Measurements from ENCODE around the gene KLRD1.
"Not testable (repeated sequence)": the region's sequence is repeated elsewhere in the genome, so short reads cannot be mapped to it uniquely, and the experiment has no call there.

Gene KLRD1, protein sequence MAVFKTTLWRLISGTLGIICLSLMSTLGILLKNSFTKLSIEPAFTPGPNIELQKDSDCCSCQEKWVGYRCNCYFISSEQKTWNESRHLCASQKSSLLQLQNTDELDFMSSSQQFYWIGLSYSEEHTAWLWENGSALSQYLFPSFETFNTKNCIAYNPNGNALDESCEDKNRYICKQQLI

DNA sequence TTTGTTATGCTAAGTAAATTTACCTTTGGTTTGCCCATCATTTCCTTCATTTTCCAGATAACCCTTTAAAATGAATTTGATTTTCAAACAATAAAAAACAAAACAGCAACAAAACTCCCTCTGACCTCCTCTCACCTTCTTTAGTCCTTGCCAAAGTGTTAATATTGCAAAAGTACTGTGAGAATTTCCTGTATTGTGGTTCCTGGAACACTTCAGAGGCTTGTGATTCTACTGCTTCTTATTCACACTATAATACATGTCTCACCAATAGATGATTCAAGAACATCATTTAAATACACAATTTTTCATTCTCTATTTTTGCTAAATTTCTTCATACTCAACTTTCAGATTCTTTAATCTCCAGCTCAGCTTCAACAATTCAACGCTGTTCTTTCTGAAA is at the start of gene KLRD1:
Gene KLRD1, plus strand, starts transcription at position 241 of the 400 bp plus-strand sequence. CDS start 208 bp downstream, outside the sequence.
- DNase-seq = no peak

DNA sequence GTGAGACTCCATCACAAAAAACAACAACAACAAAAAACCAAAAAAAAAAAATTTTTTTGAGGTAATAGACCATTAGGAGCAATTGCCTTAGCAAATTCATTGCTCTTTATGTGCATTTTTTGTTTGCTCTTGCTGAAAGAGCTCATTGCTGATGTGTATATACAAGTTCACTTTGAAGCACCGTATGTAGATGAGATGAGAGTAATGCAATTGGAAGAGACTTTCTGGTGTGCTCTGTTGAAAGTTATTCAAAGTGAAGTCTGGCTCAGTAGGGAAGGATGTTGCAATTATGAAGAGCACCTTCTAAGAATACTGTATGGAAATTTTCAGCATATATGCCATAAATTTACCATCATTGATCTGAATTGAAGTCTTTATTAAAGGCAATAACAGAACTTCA is 46.7 kb upstream of the KLRD1 start:
- no peak for DNase-seq

DNA sequence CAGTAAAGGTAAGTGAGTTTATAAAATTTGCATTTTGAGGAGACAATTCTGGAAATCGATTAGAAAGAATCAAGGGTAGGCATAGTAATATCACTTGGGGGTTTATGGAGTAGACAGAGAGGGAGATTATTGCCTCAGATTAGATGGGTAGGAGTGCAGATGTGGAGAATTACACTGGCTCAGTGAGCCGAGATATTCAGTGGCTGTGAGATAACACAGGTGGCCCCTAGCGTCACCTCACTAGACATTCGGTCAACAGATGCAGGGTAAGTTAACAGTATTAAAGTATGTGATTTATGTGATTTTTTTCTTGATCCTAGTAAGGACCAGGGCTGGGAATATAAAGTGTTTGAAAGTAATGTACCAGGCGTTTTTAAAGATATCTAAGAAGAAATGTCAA is 39.6 kb upstream of the KLRD1 start:
- no peak for DNase-seq

DNA sequence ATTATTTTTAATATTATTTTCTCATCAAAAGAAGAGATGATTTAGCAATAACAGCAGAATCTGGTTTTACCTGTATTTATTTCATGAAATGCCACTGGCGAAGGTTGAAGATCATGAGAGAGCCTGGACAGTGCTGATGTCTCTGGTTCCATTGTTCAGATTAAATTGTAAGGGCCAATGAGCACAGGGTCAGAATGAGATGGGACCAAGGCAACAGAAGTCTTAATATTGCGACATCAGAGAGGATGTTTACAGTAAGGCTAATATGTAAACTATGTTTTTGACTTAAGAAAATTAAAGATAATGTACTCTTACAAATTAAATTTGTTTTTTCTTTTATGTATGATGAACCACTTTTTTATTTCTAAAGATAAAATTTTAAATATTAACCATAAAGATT is 35.2 kb upstream of the KLRD1 start:
- DNase-seq = no peak

DNA sequence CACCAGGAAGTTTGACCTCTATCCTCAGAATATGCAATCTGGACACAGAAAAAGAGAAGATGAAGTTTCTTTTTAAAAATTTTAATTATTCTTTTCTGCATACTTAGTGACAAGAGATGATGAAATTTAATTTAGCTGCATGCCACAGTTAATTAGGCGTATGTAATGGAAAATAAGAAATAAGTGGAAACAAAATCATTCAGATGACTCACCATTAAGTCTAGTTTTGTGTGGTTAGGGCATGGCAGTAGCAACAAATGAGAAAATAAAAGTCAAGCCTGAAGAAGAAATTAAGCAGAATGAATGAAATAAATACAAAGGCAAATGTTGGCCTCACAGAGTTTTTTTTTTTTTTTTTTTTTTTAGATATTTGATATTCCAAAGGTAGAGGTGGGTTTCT is 30.9 kb upstream of the KLRD1 start:
- no peak for DNase-seq

DNA sequence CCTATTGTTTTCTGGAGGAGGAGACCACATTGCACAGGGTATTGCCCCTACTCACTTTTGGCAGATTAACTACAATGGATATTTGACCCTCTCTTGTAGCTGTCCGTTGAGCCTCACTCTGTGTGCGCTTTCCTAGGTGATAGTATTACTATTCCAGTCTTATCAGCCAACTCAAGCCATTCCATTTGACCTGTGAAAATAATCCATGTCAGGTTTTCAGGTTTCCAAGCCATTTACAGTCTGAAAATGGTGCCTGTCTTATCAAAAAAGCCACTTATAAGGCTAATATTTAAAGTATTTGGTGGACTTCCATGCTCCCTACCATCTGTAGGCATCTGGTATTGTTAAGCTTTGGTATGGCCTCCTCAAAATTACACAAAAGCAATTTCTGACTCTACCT is 29.6 kb upstream of the KLRD1 start:
- no peak for DNase-seq

DNA sequence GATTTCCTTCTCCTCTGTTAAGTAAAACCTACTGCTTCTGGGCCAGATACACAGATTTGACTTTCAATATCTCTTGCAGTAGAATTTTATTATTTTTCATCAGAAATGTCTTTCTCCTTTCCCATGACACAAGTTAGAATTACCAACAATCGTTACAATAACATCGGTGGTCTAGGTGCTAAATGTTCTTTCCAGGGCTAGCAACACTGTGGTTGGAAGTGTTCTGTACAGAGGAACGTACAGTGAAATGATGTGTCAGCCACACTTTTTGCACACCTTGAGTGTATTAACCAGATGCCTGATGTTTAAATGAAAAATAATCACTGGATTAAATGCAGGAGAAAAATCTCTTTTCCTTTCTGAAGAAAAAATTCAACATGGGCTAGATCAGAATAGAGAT is 27.7 kb upstream of the KLRD1 start:
- DNase-seq = no peak

DNA sequence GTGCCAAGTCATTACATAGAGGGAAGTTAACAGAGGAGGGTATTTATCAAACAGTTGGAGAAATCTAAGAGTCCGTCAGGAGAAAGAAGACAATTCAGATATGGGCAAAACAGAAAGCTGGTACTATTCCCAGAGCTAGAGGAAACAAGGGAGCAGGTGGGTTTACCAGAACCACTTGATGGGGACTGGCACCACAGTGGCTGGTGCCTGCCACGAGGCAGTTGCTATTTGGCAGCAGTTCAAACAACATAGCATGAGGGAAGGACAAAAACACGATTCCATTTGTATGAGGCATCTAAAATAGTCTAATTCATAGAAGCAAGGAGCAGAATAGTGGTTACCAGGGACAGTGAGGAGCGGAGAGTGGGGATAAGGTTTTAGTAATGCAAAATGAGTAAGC is 24.6 kb upstream of the KLRD1 start:
- DNase-seq = no peak

DNA sequence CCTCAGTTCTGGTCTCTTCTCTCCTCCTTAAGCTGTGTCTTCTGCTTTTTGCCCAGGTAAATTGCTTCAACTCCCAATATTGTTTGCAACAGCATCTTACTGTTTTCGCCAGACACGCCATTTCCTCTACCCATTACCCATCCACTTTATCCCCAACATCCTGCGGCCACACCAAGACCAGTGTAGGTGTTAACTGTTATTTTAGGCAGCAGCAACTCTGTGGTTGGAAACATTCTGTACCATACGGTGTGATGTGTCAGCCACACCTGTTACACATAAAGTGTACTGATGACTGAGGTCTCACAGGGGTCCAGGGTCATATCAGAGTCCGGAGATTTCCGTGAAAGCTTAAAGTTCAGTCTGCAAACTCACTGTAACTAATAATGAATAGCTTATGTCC is 21.8 kb upstream of the KLRD1 start:
- DNase-seq = no peak

DNA sequence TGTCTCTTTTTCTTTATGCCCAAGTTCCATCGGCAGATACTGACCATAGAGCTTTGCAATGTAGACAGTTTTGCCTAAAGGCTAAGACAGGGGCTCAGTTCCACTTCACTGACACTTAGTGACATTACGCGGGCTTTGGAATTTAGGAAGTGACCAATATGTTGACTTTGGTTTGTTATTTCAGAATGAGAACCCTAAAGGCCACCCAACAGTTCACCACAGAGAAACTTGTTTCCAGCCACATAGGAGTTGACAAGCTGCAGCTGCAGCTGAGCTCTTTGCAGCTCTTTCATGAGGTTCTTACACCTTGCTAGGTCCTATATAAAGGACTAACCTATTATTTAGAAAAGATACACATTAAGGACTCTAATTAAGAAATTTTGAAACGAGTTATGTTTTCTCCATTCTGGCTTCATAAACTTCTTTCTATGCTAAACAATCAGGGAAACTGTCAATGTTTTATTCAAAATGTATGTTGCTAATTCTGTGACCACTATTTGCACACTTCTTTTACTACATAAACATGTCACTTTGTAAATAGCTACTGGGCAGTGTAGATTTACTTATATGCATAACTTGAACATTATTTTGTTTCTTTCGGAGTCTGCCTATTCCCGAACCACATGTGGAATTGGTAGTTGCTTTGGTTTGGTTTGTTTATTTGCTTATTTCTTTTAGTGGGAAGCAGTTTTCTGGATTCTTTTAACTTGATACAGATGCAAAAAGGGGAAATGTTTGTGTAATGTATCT is 18.5 kb upstream of the KLRD1 start:
- DNase-seq = no peak

DNA sequence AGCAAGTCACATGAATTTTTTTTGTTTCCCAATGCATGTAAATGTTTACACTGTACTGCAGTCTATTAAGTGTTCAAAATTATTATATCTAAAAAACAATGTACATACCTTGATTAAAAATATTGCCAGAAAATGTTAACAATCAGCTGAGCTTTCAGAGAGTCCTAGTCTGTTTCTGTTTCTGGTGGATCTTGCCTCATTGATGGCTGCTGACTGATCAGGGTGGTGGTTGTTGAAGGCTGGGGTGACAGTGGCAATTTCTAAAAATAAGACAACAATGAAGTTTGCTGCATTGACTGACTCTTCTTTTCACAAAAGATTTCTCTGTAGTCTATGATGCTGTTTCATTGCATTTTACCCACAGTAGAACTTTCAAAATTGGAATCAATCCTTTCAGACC is 16.6 kb upstream of the KLRD1 start:
- no peak for DNase-seq

DNA sequence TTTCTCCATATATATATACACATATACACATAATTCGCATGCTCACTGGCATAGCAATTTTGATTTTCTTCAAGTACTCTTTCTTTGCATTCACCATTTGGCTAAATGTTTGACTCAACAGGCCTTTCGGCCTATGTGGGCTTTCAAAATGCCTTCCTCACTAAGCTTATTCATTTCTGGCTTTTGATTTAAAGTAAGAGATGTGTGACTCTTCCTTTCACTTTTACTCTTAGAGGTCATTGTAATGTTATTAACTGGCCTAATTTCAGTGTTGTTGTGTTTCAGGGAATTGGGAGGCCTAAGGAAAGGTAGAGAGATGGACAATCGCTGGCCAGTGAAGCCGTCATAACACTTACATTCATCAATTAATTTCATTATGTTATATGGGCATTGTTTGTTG is 14.5 kb upstream of the KLRD1 start:
- DNase-seq = no peak

DNA sequence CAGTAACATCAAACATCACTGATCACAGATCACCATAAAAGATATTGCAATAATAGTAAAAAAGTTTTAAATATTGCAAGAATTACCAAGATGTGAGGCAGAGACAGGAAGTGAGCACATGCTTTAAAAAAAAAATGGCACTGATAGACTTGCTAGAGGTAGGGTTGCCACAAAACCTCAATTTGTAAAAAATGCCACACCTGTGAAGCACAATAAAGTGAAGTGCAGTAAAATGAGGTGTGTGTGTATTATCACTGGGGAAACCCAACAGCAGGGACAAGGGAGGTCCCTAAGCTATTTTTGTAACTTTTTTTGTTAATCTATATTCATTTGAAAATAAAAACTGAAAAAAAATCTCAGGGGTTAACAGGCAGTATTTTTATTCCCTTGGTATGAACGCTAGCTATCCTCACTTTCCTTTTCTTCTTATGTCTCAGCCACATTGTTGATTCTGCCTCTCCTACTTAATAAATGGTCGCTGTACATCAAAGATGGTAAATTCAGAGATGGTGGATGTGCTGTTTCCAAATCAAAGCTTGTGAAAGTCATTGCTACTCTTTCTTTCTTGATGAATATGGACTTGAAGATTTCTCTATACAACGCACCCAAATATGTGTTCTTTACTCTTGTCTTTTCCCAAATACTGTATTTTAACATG is 14.0 kb upstream of the KLRD1 start:
- DNase-seq = no peak

DNA sequence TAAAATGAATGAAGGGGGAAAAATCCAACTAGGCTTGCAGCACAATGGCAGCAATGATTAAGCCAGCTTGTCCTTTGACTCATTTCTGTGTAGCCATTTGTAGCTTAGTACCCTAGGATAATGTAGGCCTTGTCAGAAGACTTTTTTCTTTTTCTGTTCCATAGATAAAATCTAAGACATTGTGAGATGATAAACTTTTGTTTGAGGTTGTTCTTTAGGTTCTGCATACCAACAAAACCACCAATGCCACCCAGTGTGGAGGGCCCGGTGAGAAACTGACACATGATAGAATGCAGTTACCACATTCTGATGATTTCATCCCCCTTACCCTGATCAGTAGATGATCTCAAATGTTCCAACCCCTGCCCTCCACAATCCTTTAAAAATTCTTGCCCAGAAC is 6.6 kb upstream of the KLRD1 start:
- no peak for DNase-seq

DNA sequence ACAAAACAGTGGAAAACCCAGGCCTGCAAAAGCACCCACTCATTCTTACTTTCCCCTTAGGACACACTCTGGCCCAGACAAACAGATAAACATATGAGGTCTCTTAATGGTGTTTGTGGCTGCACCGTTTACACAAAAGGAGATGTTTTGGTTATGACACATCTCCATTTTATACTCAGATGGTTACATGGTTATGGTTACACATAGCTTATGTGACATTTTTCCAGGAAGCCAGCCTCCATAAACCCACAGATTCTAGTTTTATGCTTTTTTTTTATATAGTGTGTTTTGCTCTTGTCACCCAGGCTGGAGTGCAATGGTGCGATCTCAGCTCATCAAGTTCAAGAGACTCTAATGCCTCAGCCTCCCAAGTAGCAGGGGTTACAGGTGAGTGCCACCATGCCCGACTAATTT is 3.5 kb upstream of the KLRD1 start:
- no peak for DNase-seq

DNA sequence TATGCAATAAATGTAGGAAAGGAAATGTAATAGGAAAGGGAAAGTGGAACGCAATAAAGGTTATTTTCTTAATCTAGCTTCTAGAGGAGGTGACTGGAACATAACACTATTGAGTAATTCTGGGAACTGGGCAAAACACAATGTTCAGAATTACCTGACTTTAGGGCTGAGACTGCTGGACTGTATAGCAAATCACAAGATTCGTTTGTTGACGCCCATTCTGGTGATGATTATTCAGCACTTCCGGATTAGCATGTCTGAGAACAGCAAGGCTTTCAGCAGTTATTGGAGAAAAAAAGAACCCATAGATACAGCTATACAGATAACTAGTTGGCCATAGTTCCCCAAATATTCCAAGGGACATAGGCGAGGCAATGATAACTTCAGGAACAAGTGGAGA is 2.3 kb upstream of the KLRD1 start:
- no peak for DNase-seq

DNA sequence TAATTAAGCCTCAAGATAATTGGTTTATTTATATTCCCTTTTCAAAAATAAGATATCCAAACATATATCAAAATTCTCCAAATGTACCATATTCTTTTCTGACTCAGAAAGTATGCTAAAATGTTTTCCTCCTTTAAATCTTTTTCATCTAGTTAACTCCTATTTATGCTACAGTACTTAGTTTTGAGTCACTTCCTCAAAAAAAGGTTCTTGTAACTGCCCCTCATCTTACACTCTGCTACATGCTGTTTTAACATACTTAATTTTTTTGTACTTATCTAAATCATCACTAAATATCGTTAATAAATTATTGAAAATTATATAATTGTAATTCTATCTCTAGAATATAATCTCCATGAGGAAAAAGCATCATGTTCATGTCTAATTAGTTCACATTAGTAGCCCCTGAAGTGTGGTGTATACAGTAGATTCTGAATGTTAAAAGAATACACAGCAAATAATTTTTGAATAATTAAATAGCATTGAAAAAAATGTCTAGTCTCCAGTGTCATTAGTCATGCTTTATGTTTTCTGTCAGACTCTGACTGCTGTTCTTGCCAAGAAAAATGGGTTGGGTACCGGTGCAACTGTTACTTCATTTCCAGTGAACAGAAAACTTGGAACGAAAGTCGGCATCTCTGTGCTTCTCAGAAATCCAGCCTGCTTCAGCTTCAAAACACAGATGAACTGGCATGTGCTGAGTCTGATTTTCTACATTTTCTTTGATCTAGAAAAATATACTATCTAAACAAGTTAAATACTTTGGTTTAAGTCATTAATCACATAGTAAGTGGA is 3.5 kb downstream of the KLRD1 start:
- no peak for DNase-seq

DNA sequence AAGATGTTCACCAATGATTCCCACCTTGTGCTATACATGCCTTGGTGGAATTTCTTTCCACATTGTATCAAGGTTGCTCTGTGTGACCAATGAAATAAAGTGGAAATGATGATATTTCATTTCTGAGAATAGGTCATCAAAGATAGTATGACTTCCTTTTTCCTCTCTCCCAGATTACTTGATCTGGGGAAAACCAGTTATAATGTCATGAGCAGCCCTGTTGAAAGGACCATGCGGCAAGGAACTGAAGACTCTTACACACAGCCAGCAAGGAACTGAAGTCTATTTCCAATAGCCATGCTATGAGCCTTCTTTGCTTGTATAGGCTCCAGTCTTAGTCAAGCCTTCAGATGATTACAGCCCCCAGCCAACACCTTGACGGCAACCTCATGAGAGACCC is 11.7 kb downstream of the KLRD1 start:
- DNase-seq = no peak

DNA sequence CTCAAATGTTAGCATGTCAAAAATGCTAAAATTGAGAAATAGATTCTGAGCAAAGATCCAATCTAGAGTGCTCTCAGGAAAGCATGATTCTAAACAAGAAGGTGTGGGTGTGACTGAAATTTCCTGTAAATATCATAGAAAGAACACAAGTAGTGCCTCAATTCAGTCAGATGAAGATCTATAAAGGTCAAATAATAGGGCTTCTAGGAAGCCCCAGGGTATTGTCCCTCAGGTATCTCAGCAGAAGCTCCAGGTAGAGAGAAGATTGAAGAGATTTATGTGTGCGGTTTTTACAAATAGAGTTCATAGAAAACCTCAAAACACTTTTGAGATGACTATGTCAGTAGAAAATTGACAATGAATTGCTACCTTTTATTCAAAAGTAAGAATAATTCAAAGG is 13.0 kb downstream of the KLRD1 start:
- DNase-seq = no peak

DNA sequence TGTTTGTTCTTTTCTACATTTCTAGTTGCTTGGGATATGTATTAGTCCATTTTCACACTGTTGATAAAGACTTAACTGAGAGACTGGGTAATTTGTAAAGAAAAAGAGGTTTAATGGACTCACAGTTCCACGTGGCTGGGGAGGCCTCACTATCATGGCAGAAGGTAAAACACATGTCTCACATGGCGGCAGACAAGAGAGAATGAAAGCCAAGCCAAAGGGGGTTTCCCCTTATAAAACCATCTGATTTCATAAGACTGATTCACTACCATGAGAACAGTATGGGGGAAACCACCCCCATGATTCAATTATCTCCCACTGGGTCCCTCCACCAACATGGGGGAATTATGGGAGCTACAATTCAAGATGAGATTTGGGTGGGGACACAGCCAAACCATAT is 21.0 kb downstream of the KLRD1 start:
- DNase-seq = not testable (repeated sequence)

DNA sequence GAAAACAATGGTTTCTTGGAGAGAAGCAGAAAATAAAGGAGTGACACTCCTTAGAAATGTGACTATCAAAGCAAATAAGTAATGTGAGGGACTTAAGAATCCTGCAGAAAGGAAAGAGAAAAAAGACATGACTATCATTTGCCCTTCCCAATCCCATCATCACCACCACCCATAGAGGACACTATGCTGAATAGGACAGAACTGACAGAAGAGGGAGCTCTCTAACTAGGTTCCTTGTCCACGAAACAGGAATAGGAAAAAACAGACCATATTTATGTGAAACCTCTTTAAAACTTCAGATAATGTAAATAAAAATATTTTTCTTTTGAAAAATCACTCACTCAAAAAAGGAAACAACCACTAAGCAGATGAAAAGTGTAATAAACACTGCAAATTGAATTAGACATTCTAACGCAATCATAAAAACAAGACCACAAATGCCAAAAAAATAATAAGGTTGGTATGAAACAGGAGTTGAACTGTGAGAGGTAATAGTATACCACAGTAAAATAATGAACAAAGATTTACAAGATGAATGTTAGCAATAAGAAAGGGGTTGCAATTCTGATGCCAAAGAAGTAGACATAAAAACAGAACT is 24.1 kb downstream of the KLRD1 start:
- DNase-seq = peak; percentile 6

DNA sequence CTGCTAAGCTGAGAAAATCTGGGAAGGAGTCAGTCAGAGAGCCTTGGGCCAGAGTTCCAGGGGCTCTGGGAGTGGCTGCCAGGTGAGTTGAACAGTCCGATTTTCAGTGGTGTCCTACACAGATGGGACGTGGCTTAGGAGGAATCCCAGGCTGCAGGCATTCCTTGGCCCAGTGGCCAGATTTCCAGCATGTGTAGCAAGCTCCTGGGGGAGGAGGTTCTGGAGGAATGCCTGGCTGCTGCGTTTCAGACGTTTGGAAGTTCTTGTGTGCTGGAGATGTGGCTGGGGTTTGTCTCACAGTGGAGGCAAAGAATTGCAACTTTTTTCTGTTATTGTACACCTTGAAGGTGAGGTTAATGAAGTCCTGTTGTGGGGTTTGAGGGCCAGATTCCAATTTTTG is 28.5 kb downstream of the KLRD1 start:
- DNase-seq = not testable (repeated sequence)

DNA sequence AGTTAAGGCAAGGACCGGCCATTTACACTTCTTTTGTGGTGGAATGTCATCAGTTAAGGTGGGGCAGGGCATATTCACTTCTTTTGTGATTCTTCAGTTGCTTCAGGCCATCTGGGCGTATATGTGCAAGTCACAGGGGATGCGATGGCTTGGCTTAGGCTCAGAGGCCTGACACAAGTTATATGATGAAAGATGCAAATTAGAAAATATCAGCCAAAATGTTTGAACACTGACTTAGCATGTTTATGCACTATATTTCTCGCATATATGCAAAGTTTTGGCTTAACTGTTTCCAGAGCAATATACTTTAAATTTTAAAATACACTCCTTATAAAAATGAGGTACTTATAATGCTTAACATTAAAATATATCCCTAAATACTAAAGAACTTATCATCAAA is 30.8 kb downstream of the KLRD1 start:
- DNase-seq = not testable (repeated sequence)

All from NCI-H2227 treated with DMSO at 0.1 percent for 48 hours (cell line).